ENCODE data around the gene ZNF320. TPM values are rescaled to one million over a fixed set of nuclear protein-coding genes. Genes with fewer than 3 reads are reported as not detected.
"Not testable (repeated sequence)": the region's sequence is repeated elsewhere in the genome, so short reads cannot be mapped to it uniquely, and the experiment has no call there.

Gene ZNF320
- total RNA-seq (2014; rRNA removed) = 1.8 and 5.1 TPM in 2 replicates
- 1.6 TPM for polyA plus RNA-seq (2012)

DNA sequence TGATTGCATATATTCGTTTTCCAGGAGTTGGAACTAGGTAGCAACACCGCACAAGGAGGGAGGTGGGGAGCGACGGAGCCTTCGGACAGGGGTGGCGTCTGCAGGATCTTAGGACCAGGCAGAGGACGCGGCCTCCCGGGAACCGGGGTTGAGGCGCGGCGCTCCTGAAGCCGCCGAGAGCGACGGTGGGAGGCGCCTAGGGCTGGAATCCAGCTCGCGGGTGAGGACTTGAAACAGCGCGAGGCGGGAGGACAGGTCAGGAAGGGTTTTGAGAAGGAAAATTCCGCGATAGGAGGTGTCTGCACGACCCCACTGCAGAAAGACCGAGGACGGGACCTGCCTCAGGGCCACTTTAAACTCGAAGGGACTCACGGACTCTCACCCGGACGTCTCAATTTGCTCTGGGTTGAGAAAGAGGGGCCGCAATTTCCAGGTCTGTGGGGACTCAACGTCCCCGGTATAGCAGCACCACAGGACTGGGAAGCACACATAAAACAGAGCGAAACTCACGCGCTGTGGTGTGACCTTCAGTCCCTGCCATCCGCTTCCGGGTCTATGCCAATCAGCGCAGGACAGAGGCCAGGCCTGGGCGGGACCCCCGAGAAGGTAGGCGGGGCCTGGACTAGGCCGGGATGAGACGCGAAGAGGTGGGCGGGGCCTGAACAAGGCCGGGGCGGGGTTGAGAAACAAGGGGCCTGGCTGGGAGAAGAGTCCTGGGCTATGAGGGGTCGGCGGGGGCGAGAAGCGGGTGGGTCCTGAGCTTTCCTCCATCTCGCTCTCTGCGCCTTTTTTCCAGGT is at the start of gene ZNF320:
Gene ZNF320 (minus strand): TSS at position 498 of the 798 bp plus-strand sequence. CDS start 7,380 bp downstream, outside the sequence.
- peak; percentile 81 for DNase-seq (ENCODE audit: low read depth)

DNA sequence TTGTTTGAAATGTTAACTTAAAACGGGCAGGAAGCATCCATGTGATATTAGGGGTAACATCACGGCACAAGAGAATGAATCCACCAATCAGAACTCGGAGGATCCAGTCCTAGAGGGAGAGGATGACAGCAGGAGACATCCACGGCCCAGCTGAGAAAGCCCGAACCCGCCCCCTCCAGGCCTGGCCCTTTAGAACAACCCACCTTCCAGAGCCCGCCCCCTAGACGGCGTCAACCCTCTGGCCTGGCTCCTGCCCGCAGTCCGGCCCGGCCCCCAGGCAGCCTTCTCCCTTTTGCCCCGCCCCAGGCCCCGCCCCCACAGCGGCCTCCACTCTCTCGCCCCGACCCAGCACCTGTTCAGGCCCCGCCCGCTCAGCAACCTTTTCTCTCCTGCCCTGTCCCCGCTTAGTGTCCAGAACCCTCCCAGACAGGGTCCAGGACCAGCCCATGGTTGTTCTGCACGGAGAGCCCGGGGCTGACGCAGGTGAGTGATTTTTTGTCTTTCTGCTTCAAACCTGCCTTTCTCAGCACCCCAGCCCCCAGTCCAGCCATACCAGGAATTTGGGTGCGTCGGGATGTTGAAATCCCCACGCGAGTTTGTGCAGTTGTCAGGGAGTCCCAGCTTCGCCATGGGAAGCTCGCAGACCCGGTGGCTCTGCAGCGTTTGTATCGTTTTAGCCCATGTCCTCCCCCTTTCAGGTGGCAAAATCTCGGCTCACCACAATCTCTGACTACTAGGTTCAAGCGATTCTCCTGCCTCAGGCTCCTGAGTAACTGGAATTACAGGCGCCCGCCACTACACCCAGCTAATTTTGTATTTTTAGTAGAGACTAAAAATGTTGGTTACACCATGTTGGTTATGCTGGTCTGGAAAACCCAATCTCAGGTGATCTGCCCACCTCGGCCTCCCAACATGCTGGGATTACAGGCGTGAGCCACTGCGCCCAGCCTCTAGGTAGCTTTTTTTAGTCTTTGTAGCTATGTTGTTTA is 49.2 kb upstream of the ZNF320 start:
- DNase-seq (ENCODE audit: low read depth) = no peak

DNA sequence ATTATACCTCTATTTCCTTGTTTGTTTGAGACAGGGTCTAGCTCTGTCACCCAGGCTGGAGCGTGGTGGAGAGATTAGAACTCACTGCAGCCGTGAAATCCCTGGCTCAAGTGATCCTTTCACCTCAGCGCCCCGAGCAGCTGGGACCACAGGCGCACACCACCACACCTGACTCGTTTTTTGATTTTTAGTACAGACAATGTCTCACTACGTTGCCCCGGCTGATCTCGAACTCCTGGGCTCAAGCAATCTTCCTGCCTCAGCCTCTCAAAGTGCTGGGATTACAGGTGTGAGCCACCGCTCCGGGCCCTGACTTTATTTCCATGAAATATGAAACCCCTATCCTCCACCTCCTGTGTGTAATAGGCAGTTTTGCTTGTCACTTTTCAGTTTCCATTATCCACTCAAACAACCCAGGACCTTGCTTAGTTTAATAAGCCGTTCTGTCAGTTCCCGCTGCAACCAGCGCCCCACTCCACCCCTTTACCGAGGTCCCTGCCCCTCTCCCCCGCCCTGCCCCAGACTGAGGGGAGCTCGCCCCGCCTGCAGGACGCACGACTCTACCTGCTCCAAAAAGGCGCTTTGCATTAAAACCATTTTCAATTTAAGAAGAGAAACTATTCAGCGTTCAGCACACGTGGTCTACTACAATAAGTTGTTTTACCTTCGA is 48.4 kb upstream of the ZNF320 start:
- DNase-seq (ENCODE audit: low read depth) = no peak

DNA sequence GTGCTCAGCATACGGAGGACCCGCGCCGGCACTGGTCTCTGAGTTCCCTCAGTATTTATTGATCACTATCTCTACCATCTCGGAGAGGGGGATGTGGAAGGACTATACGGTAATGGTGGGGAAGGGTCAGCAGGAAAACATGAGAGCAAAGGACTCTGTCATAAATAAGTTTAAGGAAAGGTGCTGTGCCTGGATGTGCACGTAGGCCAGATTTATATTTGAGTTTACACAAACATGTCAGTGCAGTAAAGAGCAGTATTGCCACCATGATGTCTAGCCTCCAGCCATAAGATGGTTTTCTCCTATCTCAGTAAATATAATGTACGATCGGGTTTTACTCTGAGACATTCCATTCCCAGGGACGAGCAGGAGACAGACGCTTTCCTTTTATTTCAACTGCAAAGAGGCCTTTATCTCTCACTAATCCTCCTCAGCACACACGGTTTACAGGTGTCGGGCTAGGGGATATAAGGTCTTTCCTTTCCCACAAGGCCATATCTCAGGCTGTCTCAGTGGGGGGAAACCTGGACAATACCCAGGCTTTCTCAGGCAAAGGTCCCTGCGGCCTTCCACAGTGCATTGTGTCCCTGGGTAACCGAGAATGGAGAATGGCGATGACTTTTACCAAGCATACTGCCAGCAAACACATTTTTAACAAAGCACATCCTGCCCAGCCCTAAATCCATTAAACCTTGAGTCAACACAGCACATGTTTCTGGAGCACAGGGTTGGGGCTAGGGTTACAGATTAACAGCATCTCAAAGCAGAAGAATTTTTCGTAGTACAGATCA is 47.5 kb upstream of the ZNF320 start:
- not testable (repeated sequence) for DNase-seq (ENCODE audit: low read depth)

DNA sequence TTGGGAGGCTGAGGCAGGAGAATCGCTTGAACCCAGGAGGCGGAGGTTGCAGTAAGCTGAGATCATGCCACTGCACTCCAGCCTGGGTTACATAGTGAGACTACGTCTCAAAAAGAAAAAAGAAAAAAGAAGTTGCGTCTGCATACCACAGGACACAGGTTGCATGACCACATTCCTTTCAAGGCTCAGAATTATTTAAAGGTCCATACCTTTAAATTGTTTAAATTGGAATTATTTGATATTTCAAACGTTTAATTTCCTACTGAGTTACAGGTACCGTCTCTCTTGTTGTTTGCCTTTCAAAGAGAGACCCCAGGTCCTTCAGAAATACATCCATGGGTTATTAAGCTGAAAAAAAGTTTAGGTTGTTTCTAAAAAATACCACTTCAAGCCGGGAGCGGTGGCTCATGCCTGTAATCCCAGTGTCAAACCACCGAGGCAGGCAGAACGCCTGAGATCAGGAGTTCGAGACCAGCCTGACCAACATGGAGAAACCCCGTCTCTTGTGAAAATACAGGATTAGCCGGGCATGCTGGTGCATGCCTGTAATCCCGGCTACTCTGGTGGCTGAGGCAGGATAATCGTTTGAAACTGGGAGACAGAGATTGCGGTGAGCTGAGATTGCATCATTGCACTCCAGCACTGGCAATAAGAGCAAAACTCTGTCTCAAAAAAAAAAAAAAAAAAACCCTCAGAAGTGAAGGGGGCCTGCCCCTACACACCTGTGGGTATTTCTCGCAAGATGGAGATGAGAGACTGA is 46.6 kb upstream of the ZNF320 start:
- DNase-seq (ENCODE audit: low read depth) = no peak

DNA sequence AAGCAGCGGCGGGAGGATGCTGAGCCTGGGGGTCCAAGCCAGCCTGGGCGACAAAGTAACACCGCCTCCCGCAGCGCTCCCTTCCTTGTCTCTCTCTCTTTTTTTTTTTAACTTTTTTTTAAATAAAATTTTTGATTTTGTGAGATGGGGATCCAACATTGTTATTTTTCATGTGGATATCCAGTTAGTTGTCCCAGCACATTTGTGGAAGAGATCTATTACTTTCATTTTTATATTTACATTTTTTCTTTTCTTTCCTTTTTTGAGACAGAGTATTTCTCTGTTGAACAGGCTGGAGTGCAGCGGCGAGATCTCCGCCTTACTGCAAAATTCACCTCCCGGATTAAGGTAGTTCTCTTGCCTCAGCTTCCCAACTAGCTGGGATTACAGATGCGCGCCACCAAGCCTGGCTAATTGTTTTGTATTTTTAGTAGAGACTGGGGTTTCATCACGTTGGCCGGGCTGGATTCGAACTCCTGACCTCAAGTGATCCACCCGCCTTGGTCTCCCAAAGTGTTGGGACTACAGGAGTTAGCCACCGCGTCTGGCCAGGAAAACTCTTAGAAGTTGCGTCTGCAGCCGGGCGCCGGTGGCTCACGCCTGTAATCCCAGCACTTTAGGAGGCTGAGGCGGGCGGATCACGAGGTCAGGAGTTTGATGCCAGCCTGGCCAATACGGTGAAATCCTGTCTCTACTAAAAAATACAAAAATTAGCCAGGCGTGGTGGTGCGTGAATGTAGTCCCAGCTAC is 45.9 kb upstream of the ZNF320 start:
- no peak for DNase-seq (ENCODE audit: low read depth)

DNA sequence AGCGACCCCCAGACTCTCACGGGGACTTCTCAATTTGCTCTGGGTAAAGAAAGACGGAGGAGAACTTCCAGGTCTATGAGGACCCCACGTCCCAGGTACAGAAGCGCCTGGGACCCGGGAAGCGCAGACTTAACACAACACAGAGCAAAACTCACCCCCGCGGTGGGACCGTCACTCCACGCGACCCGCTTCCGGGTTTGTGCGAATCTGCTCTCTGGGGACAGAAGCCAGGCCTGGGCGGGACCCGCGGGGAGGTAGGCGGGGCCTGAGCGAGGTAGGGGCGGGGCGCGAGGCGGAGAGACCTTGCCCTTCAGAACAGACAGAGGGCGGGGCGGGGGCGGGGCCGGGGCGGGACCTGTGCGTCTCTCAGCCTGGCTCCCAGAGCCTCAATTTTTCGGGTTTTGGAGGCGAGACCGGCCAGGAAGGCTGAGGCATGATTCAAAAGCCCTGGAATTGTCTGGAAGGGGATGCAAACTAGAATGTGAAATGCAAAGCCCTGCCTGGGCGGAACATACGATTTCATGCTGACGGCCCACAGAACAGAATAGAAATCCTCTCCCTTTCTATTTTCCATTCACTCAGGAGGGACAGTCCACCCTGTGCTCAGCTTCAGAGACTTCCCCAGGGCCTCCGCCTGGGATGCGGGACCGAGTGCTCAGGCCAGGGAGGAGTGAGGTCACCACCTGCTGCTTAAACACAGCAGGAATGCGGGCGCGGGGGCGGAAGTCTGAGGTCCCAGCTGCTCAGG is 45.1 kb upstream of the ZNF320 start:
- DNase-seq (ENCODE audit: low read depth) = peak; percentile 78

DNA sequence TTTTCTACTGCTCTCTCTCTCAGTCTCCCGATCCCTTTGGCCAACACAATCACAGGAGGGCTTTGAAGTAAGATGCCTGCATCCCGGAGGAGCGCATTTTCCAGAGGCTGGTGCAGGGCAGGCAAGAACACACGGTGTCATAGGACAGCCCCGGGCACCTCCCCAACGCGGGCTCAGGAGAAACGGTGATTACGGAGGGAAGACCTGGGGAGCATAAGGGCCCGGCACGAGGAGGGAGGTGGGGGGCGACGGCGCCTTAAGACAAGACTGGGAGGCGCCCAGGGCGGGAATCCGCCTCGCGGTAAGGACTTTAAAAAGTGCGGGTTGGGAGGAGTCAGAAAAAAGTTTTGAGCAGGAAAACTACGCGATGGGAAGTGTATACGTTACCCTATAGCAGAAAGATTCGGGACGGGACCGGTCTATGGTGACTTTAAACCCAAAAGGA is 44.5 kb upstream of the ZNF320 start:
- DNase-seq (ENCODE audit: low read depth) = no peak

DNA sequence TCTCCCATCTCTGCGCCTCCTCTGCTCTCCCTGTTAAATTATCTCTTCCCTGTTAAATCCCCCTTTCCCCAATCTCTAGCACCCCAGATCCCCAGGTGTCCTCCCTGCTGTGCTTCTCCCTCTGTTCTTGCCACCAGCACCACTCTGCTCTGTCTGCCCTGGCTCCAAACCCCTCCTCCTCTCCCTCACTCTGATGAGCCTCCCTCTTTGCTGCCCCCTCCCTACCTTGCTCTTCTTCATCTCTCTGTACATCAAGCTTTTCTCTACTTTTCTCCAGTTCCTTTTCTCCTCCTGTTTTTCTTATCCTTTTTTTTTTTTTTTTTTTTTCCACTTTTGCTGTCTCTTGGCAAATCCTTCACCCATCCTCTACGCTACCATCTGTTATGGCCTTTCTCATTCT is 44.1 kb upstream of the ZNF320 start:
- DNase-seq (ENCODE audit: low read depth) = not testable (repeated sequence)

DNA sequence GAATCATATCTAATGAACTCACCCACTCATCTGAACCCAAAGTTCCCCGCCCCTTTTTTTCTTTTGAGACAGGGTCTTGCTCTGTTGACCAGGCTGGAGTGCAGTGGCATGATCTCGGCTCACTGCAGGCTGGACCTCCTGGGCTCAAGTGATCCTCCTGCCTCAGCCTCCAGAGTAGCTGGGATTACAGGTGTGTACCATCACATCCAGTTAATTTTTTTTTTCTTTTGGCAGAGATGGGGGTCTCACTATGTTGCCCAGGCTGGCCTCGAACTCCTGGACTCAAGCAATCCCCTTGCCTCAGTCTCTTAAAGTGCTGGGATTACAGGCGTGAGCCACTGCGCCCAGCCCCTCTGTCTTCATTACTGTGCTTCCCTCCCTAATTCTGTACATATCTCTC is 43.5 kb upstream of the ZNF320 start:
- not testable (repeated sequence) for DNase-seq (ENCODE audit: low read depth)

DNA sequence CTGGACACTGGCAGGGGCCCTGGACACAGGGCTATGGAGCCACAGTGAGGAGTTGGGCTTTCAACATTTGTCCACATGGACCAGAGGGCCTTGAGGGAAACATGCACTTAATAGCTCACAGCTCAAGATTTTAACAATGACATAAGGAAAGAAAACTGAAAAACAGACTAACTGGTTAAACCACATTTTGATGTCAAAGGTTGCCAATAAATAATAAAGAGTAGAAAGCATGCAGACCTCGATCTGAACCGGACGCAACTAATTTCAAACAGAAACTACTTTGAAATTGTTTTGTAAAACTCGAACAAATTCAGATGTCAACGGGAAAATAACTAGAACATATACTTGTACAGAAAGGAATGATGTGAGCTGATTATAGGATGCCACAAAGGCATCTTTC is 41.3 kb upstream of the ZNF320 start:
- DNase-seq (ENCODE audit: low read depth) = no peak

DNA sequence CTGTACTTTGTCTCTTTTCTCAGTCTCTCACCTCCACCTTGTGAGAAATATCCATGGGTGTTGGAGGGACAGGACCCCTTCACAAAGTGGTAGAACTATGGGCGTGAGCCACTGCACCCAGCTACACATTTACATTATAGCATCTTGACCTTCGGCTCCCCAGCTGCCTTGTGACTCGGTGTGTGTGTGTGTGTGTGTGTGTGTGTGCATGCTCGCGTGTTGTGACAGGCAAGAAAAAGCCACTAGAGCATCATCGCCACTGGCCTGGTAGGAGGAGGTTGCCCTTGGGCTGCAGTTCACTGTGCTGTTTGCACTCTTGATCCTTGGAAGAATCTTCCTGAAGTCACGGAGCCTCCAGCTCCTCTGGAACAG is 39.5 kb upstream of the ZNF320 start:
- no peak for DNase-seq (ENCODE audit: low read depth)

DNA sequence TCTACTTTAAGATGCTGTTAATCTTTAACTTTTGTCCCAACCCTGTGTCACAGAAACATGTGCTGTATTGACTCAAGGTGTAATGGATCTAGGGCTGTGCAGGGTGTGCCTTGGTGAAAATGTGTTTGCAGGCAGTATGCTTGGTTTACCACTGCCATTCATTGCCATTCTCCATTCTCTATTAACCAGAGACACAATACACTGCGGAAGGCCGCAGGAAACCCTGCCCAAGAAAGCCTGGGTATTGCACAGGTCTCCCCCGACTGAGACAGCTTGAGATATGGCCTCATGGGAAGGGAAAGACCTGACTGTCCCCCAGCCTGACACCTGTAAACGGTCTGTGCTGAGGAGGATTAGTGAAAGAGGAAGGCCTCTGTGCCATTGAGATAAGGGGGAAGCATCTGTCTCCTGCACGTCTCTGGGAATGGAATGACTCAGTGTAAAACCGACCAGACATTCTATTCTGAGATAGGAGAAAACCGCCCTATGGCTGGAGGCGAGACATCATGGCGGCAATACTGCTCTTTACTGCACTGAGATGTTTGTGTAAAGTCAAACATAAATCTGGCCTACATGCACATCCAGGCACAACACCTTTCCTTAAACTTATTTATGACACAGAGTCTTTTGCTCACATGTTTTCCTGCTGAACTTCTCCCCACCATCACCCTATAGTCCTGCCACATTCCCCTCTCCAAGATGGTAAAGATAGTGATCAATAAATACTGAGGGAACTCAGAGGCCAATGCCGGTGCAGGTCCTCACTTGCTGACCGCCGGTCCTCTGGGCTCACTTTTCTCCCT is 38.9 kb upstream of the ZNF320 start:
- no peak for DNase-seq (ENCODE audit: low read depth)

DNA sequence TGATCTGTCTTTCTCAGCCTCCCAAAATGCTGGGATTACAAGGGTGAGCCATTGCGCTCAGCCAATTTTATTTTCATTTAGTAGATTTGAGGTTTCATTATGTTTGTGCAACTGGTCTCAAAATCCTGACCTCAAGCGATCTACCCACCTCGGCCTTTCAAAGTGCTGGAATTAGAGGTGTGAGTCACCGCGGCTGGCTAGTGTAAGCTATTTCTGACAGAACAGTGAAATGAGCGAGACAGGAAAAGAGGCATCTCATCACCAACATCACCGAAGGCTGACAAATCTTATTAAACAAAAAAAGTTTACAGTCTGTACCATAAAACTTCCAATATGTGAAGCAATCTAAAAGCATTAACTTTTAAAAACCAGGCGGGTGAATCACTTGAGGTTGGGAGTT is 38.0 kb upstream of the ZNF320 start:
- DNase-seq (ENCODE audit: low read depth) = peak; percentile 84

DNA sequence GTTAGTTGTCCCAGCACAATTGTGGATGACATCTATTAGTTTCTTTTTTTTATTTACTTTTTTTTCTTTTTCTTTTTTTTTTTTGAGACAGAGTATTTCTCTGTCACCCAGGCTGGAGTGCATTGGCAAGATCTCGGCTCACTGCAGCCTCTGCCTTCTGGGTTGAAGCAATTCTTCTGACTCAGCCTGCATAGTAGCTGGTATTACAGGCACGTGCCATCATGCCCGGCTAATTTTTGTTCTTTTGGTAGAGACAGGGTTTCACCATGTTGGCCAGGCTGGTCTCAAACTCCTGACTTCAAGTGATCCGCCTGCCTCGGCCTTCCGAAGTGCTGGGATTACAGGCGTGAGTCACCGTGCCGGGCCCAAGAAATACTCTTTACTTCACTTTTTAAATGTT is 27.2 kb upstream of the ZNF320 start:
- not testable (repeated sequence) for DNase-seq (ENCODE audit: low read depth)

DNA sequence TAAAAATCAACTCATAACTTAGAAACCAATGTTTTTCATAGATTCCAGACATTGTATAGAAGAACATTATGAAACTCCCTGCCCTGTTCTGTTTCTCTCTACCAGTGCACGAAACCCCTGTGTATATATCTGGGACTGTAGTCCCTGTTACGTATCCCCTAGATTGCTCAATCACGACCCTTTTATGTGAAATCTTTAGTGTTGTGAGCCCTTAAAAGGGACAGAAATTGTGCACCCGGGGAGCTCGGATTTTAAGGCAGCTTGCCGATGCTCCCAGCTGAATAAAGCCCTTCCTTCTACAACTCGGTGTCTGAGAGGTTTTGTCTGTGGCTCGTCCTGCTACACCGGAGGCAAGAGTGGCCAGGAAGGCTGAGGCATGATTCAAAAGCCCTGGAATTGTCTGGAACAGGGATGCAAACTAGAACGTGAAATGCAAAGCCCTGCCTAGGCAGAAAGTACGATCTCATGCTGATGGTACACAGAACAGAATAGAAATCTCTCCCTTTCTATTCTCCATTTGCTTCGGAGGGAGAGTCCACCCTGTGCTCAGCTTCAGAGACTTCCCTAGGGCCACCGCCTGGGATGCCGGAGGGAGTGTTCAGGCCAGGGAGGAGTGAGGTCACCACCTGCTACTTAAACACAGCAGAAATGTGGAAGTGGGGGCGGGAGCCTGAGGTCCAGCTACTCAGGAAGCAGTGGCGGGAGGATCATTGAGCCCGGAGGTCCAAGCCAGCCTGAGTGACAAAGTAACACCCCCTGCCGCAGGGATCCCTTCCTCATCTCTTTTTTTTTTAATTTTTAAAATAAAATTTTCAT is 26.6 kb upstream of the ZNF320 start:
- no peak for DNase-seq (ENCODE audit: low read depth)

Data from LHCN-M2 (cell line).